Measurements from ENCODE around the gene FMO5.
"Not testable (repeated sequence)": the region's sequence is repeated elsewhere in the genome, so short reads cannot be mapped to it uniquely, and the experiment has no call there.

The FMO5 gene

GRCh38 chr1:147167365-147167764 lies 57.8 kb downstream of the FMO5 start:
- H3K4me3 Mint-ChIP-seq: no peak overlapping the region
- peaks cover 11% of the 10 kb centered on the region for H3K36me3 Mint-ChIP-seq (ENCODE audit: low read depth)
- no peaks in the 10 kb centered on the region for H3K27me3 Mint-ChIP-seq (ENCODE audit: low read depth)
- H3K27ac Mint-ChIP-seq: no peak overlapping the region
- H3K9me3 Mint-ChIP-seq: no peaks in the 10 kb centered on the region
- DNase-seq (ENCODE audit: low spot score): no peak
- H3K4me1 Mint-ChIP-seq (ENCODE audit: low read depth): peaks cover 20% of the 10 kb centered on the region

GRCh38 chr1:147163019-147163418 lies 62.1 kb downstream of the FMO5 start:
- H3K4me1 Mint-ChIP-seq (ENCODE audit: low read depth): peaks cover 3% of the 10 kb centered on the region
- DNase-seq (ENCODE audit: low spot score): no peak
- H3K27ac Mint-ChIP-seq: no peak overlapping the region
- H3K4me3 Mint-ChIP-seq: no peak overlapping the region
- H3K36me3 Mint-ChIP-seq (ENCODE audit: low read depth): peaks cover 26% of the 10 kb centered on the region
- H3K9me3 Mint-ChIP-seq: no peaks in the 10 kb centered on the region
- H3K27me3 Mint-ChIP-seq (ENCODE audit: low read depth): no peaks in the 10 kb centered on the region

DNA sequence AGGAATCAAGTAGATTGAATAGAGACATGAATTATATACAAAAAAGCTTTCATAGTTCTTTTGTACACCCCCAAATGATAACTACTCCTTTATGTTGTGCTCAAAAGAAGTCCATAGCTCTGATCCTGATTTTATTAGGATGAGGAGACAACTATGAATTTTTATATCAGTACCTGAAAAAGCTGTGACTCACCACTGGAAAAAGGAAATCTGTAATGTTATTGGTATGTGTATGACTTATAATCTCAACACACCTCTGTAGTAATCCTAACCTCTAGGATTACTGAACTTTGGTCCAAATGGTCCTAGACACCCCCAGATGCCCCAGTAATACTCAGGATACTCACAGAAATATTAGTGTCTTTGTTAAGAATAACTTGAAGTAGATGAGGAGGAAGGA lies 63.0 kb downstream of the FMO5 start:
- no peak overlapping the region for H3K4me3 Mint-ChIP-seq
- peaks cover 34% of the 10 kb centered on the region for H3K36me3 Mint-ChIP-seq (ENCODE audit: low read depth)

GRCh38 chr1:147157116-147157515 lies 68.0 kb downstream of the FMO5 start:
- peaks cover 32% of the 10 kb centered on the region for H3K36me3 Mint-ChIP-seq (ENCODE audit: low read depth)
- H3K27me3 Mint-ChIP-seq (ENCODE audit: low read depth); H3K4me3 Mint-ChIP-seq; DNase-seq (ENCODE audit: low spot score); H3K9me3 Mint-ChIP-seq; H3K4me1 Mint-ChIP-seq (ENCODE audit: low read depth); H3K27ac Mint-ChIP-seq: not testable (repeated sequence)

More for the DNA sequence above, 63.0 kb downstream of the FMO5 start:
- Mint-ChIP-seq H3K27ac (no peak overlapping the region), H3K4me1 (ENCODE audit: low read depth) (peaks cover 3% of the 10 kb centered on the region), H3K27me3 (ENCODE audit: low read depth) (no peaks in the 10 kb centered on the region), H3K9me3 (no peaks in the 10 kb centered on the region)
- no peak for DNase-seq (ENCODE audit: low spot score)

DNA sequence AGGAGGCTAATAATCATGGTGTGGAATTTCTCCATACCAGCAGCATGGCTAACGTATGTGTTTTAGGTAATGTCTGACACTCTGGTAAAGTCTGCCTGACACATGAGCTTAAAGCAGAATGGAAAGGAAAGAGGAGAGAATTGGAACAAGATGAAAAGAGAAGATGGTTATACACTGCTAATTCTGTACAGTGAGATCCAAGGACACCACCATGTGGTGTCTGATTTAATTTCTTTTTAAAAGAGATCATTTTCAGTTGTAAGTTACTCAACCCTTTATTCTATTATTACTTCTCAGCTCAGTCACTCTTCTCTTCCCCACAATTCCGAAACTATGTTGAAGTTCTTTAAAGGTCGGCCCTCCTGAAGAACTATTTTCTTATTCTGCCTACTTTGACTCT lies 68.5 kb downstream of the FMO5 start:
- H3K4me3 Mint-ChIP-seq: no peak overlapping the region
- DNase-seq (ENCODE audit: low spot score): no peak
- peaks cover 32% of the 10 kb centered on the region for H3K36me3 Mint-ChIP-seq (ENCODE audit: low read depth)
- H3K27ac Mint-ChIP-seq: no peak overlapping the region
- H3K27me3 Mint-ChIP-seq (ENCODE audit: low read depth): no peaks in the 10 kb centered on the region
- no peaks in the 10 kb centered on the region for H3K4me1 Mint-ChIP-seq (ENCODE audit: low read depth)
- no peaks in the 10 kb centered on the region for H3K9me3 Mint-ChIP-seq

DNA sequence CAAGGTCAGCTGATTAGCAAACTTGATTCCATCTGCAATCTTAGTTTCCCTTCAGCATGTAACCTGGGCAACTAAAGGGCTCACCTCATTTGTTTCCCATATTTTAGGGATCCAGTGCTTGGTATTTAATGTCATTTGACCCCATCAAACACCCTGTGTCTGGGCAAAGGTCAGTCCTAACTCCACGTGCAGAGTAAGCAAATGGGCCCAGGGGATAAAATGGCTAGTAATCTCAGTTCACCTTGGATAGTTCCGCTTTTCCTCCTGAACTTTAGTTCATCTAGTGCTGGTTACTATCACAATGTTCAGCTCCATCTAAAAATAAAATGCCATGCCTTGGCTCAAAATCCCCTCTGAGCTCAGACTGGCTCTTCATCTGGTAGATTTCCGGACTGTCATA lies 72.4 kb downstream of the FMO5 start:
- no peak for DNase-seq (ENCODE audit: low spot score)
- Mint-ChIP-seq H3K27ac (no peak overlapping the region), H3K9me3 (no peaks in the 10 kb centered on the region), H3K36me3 (ENCODE audit: low read depth) (peaks cover 14% of the 10 kb centered on the region), H3K27me3 (ENCODE audit: low read depth) (peaks cover 8% of the 10 kb centered on the region), H3K4me1 (ENCODE audit: low read depth) (no peaks in the 10 kb centered on the region), H3K4me3 (no peak overlapping the region)

DNA sequence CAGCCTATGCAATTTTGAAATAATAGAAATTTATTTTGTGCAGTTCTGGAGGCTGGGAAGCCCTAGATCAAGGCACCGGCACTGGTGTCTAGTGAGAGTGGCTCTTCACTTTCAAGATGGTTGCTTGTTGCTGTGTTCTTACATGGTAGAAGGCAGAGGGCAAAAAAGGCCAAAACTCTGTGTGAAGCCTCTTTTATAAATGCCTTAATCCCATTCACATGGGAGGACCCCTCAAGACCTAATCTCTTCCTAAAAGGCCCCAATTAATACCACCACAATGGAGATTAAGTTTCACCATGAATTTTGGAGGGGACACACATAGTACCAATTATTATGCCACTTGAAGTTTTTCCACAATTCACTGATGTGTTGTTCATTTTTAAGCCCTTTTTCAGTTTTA lies 73.9 kb downstream of the FMO5 start:
- Mint-ChIP-seq H3K36me3 (ENCODE audit: low read depth) (peaks cover 7% of the 10 kb centered on the region), H3K4me1 (ENCODE audit: low read depth) (no peaks in the 10 kb centered on the region), H3K27ac (no peak overlapping the region), H3K4me3 (no peak overlapping the region), H3K9me3 (no peaks in the 10 kb centered on the region), H3K27me3 (ENCODE audit: low read depth) (peaks cover 10% of the 10 kb centered on the region)
- DNase-seq (ENCODE audit: low spot score): no peak

DNA sequence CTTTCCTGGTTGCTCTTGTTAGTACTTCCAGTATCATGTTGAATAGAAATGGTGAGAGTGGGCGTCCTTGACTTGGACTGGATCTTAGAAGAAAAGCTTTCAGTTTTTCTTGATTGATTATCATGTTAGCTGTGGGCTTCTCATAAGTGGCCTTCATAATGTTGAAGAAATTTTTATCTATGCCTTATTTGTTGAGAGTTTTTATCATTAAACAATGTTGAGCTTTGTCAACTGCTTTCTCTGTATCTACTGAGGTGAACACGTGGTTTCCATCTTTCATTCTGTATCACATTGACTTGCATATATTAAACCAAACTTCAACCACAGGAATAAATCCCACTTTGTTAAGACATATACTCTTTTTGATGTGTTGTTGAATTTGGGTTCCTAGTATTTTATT lies 82.3 kb downstream of the FMO5 start:
- no peak overlapping the region for H3K27ac Mint-ChIP-seq
- no peak for DNase-seq (ENCODE audit: low spot score)
- H3K36me3 Mint-ChIP-seq (ENCODE audit: low read depth): no peaks in the 10 kb centered on the region
- peaks cover 51% of the 10 kb centered on the region for H3K27me3 Mint-ChIP-seq (ENCODE audit: low read depth)
- no peaks in the 10 kb centered on the region for H3K4me1 Mint-ChIP-seq (ENCODE audit: low read depth)
- H3K9me3 Mint-ChIP-seq: no peaks in the 10 kb centered on the region
- H3K4me3 Mint-ChIP-seq: no peak overlapping the region

All from T-helper 2 cell treated with Interferon-gamma antibody and Interleukin-4, amounts not matched to agents 5 μg/mL and 100 μg/mL, for 36 hours (primary cell).